Measurements from ENCODE around the gene SLC13A4.
A peak's percentile ranks its signal among the peaks of the same experiment; 100 is the strongest.
"Not testable (repeated sequence)": the region's sequence is repeated elsewhere in the genome, so short reads cannot be mapped to it uniquely, and the experiment has no call there.

The SLC13A4 gene

DNA sequence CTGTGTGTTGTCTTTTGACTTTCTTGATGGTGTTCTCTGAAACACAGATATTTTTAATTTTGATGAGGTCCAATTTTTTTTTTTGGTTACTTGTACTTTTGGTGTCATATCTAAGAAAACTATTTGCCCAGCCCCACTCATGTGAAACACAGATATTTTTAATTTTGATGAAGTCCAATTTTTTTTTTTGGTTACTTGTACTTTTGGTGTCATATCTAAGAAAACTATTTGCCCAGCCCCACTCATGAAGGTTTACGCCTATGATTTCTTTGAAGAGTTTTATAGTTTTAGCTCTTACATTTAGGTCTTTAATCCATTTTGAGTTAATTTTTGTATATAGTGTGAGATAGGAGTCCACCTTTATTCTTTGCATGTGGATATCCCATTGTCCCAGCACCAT is 60.4 kb downstream of the SLC13A4 start:
- not testable (repeated sequence) for DNase-seq
- intact Hi-C loops (cut with DNase I), result loop anchor here (10.0 kb wide), 1 partner anchor 307 kb away; the partner anchor contains the start of gene MTPN

DNA sequence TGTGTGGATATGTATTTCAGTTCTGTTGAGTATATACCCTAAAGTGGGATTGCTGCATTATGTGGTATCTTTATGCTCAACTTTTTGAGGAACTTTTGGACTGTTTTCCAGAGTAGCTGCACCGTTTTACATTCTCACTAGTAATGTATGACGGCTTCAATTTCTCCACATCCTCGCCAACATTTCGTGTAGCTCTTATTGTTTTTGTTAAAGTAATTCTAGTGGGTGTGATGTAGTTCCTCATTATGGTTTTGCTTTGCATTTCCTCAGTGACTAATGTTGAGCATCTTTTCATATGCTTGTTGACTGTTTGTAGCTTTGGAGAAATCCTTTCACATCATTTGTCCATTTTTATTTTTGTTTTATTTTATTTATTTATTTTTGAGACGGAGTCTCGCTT is 61.1 kb downstream of the SLC13A4 start:
- no peak for DNase-seq
- intact Hi-C loops (cut with DNase I), result loop anchor here (10.0 kb wide), 1 partner anchor 308 kb away; the partner anchor contains the start of gene MTPN

DNA sequence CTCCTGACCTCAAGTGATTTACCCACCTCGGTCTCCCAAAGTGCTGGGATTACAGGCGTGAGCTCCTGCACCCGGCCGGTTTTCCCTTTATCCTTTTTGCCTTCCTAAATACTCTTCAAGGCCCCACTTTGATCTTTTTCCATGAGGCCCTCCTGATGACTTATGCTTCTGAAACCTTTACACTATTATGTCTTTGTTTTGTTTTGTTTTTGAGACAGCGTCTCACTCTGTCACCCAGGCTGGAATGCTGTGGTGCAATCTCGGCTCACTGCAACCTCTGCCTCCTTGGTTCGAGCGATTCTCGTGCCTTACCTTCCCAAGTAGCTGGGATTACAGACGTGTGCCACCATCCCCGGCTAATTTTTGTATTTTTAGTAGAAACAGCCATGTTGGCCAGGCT is 61.8 kb downstream of the SLC13A4 start:
- DNase-seq, result no peak
- intact Hi-C loops (cut with DNase I), result loop anchor here (10.0 kb wide), 1 partner anchor 309 kb away; the partner anchor contains the start of gene MTPN

DNA sequence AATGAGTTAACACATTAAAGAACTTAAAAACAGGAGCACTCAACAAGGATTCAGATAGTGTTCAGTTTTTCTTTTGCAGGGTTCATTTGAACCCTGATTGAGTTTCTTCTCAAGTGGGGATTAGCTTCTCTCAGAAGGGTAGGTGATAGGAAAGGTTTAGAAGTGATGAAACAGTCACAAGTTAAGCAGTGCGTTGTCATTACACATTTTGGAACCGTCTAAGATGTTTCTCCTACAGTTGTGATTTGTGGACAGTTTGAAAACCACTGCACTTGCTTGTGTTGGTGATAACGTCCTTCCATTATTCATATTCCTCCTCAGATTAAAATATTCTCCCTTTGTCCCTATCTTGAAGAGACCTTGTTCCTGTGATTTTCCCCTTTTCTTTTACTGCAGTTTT is 62.9 kb downstream of the SLC13A4 start:
- no peak for DNase-seq
- intact Hi-C loops (cut with DNase I), result loop anchor here (10.0 kb wide), 1 partner anchor 310 kb away; the partner anchor contains the start of gene MTPN

DNA sequence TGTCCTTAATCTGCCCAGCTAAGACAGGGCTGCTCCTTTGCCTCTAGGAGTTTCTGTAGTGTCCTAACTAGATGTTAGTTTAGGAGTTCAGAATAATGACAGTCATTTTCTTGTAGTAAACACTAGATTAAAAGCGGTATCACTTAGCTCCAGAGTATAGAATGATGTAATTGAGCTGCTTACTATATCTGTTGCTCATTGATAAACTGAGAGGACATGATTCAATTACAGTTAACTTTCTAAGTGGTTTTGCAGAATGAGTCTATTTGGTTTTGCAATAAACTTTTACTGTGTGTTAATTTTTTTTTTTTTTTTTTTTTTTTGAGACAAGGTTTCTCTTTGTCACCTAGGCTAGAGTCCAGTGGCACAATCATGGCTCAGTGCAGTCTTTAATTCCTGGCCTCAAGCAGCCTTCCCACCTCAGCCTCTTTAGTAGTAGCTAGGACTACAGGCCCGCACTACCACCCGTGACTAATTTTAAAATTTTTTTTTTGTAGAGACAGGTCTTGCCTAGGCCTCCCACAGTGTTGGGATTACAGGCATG is 63.9 kb downstream of the SLC13A4 start:
- intact Hi-C loops (cut with DNase I), result loop anchor here (5.0 to 10.0 kb wide), 3 partner anchors 311 to 452 kb away; partner anchors contain the start of genes MTPN and WDR91
- DNase-seq, result no peak

DNA sequence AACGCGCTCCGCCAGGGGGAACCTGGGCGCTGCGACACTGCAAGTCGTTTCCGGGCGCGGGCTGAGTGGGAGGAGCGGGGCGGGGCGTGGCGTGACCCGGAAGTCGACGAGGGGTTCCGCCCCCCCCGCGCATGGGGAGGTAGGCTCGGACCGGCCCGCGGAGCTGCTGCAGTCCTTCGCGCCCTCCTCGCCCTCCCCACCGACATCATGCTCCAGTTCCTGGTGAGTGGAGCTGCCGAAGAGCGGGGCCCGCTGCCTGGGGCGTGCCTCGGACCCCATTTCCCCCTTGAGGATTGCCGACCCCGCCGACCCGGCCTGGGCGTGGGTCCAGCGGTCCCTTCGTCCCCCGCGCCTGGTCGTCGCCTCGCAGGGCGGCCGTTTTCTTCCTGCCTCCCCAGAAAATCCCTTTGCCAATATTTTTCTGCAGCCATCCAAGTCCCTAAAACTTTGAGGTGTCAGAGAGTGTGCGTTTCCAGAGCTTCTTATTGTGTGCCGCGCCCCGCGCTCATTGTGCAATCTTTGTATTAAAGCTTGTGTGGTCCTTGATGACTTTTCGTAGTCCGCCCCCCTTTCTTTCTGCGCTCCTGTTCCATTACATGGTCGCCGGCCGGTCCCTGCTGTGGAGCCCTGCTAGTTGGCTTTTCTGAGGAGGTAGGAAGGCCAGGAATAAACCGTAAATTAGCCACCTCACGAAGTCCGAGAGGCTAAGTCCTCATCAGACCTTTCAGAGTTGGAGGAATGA is 65.4 kb downstream of the SLC13A4 start, which contains the start of gene STMP1:
TSS of gene STMP1 (plus strand) at position 142 of the 742 bp plus-strand sequence.
- intact Hi-C loops (cut with DNase I), result loop anchor here (5.0 to 10.0 kb wide), 3 partner anchors 312 to 450 kb away; partner anchors contain the start of genes MTPN and WDR91
- DNase-seq, result peak; percentile 91 to 99 (median 95)

DNA sequence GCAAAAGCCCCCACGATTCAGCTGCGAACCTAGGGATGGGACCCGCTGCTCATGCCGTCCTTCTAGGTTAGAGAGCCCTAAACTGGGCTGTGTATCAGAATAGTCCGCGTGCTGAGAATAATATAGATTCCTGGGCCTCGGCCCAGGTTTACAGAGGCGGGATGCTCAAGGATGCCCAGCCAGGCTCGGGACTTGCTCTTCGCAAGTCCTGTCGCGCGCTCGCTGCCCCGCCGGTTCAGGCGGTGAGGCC is 65.9 kb downstream of the SLC13A4 start:
- intact Hi-C loops (cut with DNase I), result loop anchor here (5.0 to 10.0 kb wide), 3 partner anchors 313 to 450 kb away; partner anchors contain the start of genes MTPN and WDR91
- no peak for DNase-seq

DNA sequence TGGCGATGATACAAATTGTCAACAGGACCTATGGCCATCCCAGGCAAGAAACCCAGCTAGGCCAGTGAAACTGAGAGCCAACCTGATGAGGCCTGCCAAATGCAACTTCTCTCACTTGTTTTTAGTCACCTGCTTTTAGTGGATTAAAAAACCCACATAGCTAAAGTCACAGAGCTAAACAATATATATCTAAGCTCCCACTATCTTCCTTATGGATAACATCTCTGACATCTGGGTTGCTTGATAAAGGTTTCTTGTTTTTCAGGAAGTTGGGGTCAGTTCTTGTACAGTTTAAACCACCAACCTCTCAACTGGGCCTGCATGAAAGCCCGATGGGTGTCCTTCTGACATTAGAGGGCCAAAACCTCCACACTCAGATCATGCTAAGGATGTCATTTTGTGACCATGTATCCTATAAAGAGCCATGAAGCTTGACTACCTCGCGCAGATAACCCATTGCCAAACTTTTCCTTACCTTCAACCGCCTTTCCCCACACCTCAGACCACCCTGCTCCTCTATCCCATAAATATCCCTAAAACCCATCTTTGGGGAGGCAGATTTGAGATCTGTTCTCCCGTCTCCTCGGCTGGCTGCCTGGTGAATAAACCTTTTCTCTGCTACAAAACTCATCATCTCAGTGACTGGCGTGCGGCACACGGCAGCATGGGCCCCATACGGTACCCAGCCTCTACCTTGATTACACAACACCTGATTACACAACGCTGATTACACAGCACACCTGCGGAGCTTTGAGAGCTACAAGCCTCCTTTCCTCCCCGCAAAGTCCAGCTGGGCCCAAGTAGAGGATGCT is 66.5 kb downstream of the SLC13A4 start:
- intact Hi-C loops (cut with DNase I), result loop anchor here (5.0 to 10.0 kb wide), 3 partner anchors 313 to 449 kb away; partner anchors contain the start of genes MTPN and WDR91
- no peak for DNase-seq

DNA sequence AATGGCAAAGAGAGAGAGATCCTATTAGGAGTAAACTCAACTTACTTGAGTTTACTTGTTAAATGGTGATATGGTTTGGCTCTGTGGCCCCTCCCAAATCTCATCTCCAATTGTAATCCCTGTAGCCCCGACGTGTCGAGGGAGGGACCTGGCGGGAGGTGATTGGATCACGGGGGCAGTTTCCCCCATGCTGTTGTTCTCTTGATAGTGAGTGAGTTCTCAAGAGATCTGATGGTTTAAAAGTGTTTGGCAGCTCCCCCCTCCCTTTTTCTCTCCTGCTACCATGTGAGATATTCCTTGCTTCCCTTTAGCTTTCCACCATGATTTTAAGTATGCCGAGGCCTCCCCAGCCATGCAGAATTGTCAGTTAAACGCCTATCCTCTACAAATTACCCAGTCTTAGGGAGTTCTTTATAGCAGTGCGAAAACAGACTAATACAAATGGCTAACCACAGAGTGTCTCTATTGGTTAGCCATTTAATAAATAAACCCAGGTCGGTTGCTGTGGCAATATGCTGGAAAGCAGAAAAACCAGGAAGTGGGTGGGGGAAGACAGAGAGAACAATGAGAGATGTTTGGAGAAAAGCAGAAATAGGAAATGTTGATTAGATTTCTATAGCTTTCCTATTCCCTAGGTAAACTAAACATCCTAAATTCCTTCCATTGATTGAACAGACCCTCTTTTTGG is 68.7 kb downstream of the SLC13A4 start:
- DNase-seq, result no peak
- intact Hi-C loops (cut with DNase I), result no loop called here

DNA sequence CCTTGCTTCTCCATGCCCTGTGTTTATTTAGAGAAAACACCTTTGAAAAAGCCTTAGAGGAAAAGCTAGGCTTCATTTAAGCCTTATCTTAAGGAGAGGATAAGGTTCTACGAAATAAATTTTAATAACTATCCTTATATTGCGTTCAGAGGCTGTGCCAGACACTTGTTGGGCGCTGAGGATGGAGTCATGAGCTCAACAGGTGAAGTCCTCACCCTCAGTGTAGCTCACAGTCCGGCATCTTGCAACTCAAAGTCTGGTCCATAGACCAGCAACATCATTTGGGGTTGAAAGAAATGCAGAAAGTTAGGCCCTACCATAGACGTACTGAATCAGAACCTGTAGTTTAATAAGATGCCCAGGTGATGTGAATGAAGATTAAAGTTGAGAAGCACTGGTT is 69.4 kb downstream of the SLC13A4 start:
- intact Hi-C loops (cut with DNase I), result no loop called here
- DNase-seq, result no peak

DNA sequence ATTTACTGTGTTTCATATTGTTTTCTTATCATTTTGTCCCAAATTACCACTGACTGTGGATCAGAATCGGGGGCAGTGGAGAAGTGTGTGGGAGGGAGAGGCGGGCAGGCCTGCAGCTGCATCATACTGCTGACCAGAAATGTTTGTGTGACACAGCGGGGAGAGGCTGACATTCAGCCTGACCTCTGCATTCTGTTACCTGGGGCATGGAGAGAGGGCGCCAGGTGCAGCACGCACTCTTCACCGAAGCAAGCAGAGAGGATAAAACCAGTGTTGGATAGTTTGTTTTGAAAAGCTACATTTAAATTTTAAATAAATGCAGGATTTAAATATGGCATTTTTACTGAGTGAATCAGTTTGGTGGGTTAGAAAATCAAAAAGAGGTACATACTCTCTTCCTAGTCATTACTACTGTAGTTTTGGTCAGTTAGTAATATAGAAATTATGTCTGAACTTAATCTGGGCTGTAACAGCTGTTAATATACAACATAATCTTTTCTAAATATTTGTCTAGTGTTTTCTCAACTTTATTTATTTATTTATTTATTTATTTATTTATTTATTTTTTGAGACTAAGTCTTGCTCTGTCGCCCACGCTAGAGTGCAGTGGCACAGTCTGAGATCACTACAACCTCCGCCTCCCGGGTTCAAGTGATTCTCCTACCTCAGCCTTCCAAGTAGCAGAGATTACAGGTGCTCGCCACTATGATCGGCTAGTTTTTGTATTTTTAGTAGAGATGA is 74.5 kb downstream of the SLC13A4 start:
- intact Hi-C loops (cut with DNase I), result no loop called here

DNA sequence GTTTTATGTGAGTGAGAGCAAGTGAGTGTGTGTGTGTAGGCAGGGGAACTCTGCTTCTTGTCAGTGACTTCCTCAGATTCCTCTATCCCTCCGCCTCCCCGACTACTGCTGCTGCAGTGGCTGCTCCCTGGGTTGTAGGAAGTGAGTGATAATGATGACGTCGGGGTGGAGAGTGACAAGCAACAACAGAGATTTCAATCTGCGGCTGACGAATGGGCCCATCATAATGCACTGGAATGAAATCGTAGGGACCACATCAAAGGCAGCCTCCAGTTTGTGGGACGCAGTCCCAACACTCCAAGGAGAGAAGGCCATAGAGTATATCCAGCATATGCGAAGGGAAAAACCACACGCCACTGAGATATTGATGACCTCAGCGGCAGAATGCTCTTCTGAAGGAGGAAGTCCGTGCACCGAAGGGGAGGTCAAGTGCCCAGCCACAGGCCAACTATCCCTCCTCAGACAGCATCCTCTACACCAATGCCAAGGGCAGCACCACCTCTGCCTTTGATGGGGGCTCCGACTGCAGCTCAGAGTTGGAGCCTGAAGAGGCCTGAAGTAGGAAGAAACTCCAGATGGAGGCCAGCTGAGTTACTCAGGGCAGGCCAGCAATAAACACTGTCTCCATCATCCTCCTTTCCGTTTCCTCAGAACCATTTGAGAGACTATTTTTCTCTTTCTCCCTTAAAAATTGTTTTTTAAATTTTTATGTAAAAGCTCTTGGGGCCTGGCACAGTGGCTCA is 77.0 kb downstream of the SLC13A4 start:
- intact Hi-C loops (cut with DNase I), result no loop called here
- peak in 3 of 10 donors; percentile 14 to 86 (median 48) for DNase-seq

More for the DNA sequence above, 74.5 kb downstream of the SLC13A4 start:
- peak in 1 of 10 donors; percentile 85 for DNase-seq

DNA sequence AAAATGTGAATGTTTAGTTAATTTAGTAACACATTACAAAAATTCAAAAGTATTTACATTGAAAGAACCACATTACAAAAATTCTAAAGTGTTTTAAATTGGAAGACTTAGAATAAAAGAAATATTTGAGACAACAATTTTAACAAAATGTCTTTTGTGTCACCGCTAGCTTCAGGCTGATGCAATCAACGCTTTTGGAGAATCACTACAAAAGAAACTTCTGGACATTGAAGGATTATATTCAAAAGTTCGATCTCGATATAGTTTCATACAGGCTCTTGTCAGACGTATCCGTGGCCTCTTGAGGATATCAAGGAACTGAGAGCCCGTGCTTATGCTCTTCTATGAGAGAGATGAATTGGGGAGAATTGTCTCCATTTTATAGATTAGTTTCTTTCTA is 79.8 kb downstream of the SLC13A4 start:
- DNase-seq, result no peak
- intact Hi-C loops (cut with DNase I), result no loop called here

DNA sequence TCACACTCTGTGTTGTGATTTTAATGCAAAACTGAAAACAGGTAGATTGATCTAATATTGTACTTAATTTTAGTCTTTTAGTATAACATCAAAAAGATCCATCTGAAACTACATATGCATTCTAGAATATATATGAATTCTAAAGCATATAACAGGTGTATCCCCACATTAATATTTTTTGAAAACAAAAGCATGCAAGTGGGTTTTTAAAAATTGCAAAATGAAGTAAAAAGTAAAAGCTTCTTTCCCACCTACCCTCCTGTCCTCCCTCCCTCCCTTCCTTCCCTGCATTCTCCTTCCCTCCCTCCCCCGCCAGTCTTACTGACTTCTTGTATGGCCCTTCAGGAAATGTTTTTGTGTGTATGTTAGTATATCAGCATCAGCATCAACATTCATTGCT is 80.2 kb downstream of the SLC13A4 start:
- intact Hi-C loops (cut with DNase I), result no loop called here
- no peak for DNase-seq

DNA sequence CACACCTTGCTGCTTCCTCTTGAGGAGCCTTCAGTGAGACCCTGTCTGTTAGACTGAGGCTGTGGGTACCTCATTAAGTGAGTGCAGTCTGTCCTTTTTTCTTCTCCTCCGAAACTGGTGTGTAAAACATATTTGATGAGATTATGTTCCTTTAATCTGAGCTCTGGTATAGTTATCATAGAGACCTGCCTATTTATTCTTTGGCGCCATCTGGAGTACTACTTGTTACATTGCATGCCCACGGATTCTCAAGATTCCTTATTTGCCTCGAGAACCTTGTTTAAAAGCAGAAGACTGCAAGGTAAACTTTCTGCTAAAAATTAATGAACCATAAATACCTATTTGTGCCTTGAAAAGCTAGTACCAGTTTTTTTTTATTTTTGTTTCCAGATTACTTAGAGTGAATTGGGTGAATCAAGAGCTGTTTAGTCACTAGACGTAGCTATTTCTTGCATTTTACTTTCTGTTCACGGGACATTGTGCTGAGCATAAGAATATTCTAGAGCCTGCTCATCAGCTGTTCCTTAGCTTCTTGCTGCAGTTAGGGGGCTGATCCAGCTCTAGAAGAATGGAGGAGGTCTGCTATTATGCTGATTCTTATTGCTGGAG is 82.6 kb downstream of the SLC13A4 start:
- DNase-seq, result no peak
- intact Hi-C loops (cut with DNase I), result loop anchor here (1.0 kb wide), 1 partner anchor 364 kb away; no protein-coding TSS in a partner anchor

DNA sequence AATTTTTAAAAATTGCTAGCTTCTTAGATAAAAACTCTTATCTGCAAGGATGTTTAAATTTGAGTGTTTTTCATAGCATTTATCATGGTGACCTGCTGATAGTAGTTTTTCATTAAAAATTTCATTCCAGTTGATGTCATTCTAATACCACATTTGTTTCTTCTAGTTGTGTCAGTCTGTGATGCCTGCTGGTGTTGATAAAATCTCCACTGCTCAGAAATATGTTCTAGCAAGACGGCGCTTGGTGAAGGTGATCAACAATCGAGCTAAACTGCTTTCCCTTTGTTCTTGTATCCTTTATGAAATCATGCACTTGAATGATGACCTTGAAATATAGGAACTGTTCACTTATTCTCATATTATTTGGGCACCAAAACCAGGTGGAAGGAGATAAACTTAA is 83.3 kb downstream of the SLC13A4 start:
- intact Hi-C loops (cut with DNase I), result loop anchor here (1.0 kb wide), 1 partner anchor 363 kb away; no protein-coding TSS in a partner anchor
- no peak for DNase-seq

DNA sequence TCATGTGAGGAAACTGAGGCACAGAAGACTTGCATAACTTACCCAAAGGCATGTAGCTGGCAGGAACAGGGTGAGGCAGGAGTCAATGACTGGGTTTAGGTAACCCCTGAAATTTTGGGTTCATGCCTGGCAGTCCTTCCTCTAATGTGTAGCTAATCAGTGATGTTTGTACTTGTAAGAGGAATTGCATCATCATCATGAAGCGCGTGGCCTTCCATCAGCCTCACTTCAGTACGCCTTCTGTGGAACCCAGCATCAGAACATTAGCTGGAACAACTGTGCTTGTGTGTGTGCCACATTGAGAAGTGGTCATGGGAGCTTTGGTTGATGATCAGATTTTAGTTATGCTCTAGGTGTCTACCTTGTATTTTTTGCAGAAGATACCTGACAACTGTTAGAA is 83.8 kb downstream of the SLC13A4 start:
- intact Hi-C loops (cut with DNase I), result no loop called here
- DNase-seq, result no peak

DNA sequence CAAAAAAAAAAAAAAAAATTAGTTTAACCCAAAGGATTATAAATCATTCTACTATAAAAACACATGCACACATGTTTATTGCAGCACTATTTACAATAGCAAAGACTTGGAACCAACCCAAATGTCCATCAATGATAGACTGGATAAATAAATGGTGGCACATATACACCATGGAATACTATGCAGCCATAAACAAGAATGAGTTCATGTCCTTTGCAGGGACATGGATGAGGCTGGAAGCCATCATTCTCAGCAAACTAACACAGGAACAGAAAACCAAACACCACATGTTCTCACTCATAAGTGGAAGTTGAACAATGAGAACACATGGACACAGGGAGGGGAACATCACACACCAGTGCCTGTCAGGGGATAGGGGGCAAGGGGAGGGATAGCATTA is 88.3 kb downstream of the SLC13A4 start:
- DNase-seq; intact Hi-C loops (cut with DNase I): not testable (repeated sequence)

Measured in posterior cingulate gyrus (tissue), 11 donors.